ENCODE results near the gene TVP23A.
"Not testable (repeated sequence)": the region's sequence is repeated elsewhere in the genome, so short reads cannot be mapped to it uniquely, and the experiment has no call there.

TVP23A gene

GRCh38 chr16:10791048-10791447, 27.5 kb downstream of the TVP23A start:
- peak in 1 of 2 donors; percentile 43 for ATAC-seq

- ATAC-seq, result not testable (repeated sequence)
Observed at GRCh38 chr16:10788630-10789029, 30.0 kb downstream of the TVP23A start.

- ATAC-seq, result no peak
Observed at GRCh38 chr16:10787304-10787703, 31.3 kb downstream of the TVP23A start.

- no peak for ATAC-seq
Observed at GRCh38 chr16:10782628-10783027, 36.0 kb downstream of the TVP23A start.

- no peak for ATAC-seq
Observed at GRCh38 chr16:10780628-10781027, 38.0 kb downstream of the TVP23A start.

- not testable (repeated sequence) for ATAC-seq
Observed at GRCh38 chr16:10779908-10780307, 38.7 kb downstream of the TVP23A start.

- ATAC-seq, result no peak
Observed at GRCh38 chr16:10777356-10777755, 41.2 kb downstream of the TVP23A start.

GRCh38 chr16:10776923-10777322, 41.7 kb downstream of the TVP23A start:
- ATAC-seq, result not testable (repeated sequence)

GRCh38 chr16:10776280-10776679, 42.3 kb downstream of the TVP23A start:
- peak; percentile 76 for ATAC-seq

- ATAC-seq, result no peak
Observed at GRCh38 chr16:10770907-10771306, 47.7 kb downstream of the TVP23A start.

GRCh38 chr16:10769381-10769780, 49.2 kb downstream of the TVP23A start:
- ATAC-seq, result no peak

- ATAC-seq, result no peak
Observed at GRCh38 chr16:10767127-10767526, 51.5 kb downstream of the TVP23A start.

GRCh38 chr16:10765772-10766171, 52.8 kb downstream of the TVP23A start:
- peak; percentile 53 to 63 for ATAC-seq

GRCh38 chr16:10763456-10763855, 55.1 kb downstream of the TVP23A start:
- ATAC-seq, result no peak

- no peak for ATAC-seq
Observed at GRCh38 chr16:10762336-10763016, 56.1 kb downstream of the TVP23A start.

- ATAC-seq, result no peak
Observed at GRCh38 chr16:10761373-10761772, 57.2 kb downstream of the TVP23A start.

- no peak for ATAC-seq
Observed at GRCh38 chr16:10760858-10761257, 57.7 kb downstream of the TVP23A start.

- no peak for ATAC-seq
Observed at GRCh38 chr16:10756574-10756973, 62.0 kb downstream of the TVP23A start.

GRCh38 chr16:10754941-10755340, 63.7 kb downstream of the TVP23A start:
- peak; percentile 81 to 84 for ATAC-seq

GRCh38 chr16:10753670-10754069, 64.9 kb downstream of the TVP23A start:
- ATAC-seq, result no peak

- peak; percentile 27 to 30 for ATAC-seq
Observed at GRCh38 chr16:10752843-10753523, 65.6 kb downstream of the TVP23A start.

- ATAC-seq, result peak in 1 of 2 donors; percentile 37
Observed at GRCh38 chr16:10751291-10751697, 67.3 kb downstream of the TVP23A start.

GRCh38 chr16:10750793-10751192, 67.8 kb downstream of the TVP23A start:
- no peak for ATAC-seq

GRCh38 chr16:10745841-10746240, 72.8 kb downstream of the TVP23A start:
- ATAC-seq, result no peak
